Measurements from ENCODE around the gene HVCN1. TPM values are rescaled to one million over a fixed set of nuclear protein-coding genes. Genes with fewer than 3 reads are reported as not detected.

The HVCN1 gene
- total RNA-seq, 4 donors from 2014 or later = 4.6 to 8.1 (median 5.8) TPM

DNA sequence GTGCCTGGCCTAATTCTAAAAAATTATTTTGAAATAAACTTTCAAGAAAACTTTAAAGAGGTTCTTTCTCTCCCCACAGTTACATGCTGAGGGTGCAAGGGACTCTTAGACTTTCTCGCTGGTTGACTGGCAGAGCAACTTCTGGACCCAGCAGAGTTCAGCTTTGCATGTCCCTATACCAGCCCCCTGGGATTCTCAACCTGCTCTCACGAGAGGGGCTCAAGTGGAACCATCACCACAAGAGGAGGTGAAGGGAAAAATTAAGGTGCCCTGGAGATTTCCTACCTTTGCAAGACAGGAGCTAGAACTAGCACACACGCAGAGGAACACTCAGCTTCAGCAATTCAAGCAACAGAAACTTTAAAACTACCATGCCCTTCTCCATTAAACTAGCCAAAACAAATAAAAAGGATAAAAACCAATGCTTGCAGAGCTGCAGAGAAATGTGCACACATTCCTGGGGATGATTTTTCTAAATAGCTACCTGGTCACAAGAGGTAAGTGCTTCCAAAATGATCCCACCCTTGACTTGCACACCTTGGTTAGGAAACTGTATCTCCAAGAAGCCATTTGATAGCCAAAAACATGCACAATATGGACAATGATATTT lies 2.5 kb downstream of the HVCN1 start:
- DNase-seq (no peak), ATAC-seq (no peak)
- Histone ChIP-seq H3K36me3 (no peaks in the 10 kb centered on the region), H3K27me3 (peaks cover 0 to 5% (median 0%) of the 10 kb centered on the region in 3 donors), H3K4me1 (peaks cover 0 to 11% of the 10 kb centered on the region in 2 donors), H3K27ac (no peak overlapping the region), H3K4me3 (no peak overlapping the region), H3K9me3 (no peaks in the 10 kb centered on the region)
- in situ Hi-C loops (cut with MboI; ENCODE audit: low sequenced_read_pairs in 4 of 4) (no loop called here), intact Hi-C loops (cut with DNase I; ENCODE audit: low total_unique reads) (no loop called here)
- no peak for TF ChIP-seq POLR2A (IDR thresholded peaks at IDR 0.05)
- TF ChIP-seq, protein P1, sequence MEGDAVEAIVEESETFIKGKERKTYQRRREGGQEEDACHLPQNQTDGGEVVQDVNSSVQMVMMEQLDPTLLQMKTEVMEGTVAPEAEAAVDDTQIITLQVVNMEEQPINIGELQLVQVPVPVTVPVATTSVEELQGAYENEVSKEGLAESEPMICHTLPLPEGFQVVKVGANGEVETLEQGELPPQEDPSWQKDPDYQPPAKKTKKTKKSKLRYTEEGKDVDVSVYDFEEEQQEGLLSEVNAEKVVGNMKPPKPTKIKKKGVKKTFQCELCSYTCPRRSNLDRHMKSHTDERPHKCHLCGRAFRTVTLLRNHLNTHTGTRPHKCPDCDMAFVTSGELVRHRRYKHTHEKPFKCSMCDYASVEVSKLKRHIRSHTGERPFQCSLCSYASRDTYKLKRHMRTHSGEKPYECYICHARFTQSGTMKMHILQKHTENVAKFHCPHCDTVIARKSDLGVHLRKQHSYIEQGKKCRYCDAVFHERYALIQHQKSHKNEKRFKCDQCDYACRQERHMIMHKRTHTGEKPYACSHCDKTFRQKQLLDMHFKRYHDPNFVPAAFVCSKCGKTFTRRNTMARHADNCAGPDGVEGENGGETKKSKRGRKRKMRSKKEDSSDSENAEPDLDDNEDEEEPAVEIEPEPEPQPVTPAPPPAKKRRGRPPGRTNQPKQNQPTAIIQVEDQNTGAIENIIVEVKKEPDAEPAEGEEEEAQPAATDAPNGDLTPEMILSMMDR (IDR thresholded peaks at IDR 0.05 in 4 of 5, conservative IDR thresholded peaks at IDR 0.05 in 1 of 5) = no peak

GRCh38 chr12:110684312-110684836 lies 4.5 kb downstream of the HVCN1 start:
- H3K36me3 ChIP-seq = no peaks in the 10 kb centered on the region
- in situ Hi-C loops (cut with MboI; ENCODE audit: low sequenced_read_pairs in 4 of 4) = no loop called here
- intact Hi-C loops (cut with DNase I; ENCODE audit: low total_unique reads) = no loop called here

GRCh38 chr12:110683888-110684287 lies 5.0 kb downstream of the HVCN1 start:
- TF ChIP-seq, protein P1 (IDR thresholded peaks at IDR 0.05 in 4 of 5, conservative IDR thresholded peaks at IDR 0.05 in 1 of 5) = no peak
- TF ChIP-seq POLR2A (IDR thresholded peaks at IDR 0.05) = no peak
- intact Hi-C loops (cut with DNase I; ENCODE audit: low total_unique reads) = no loop called here
- DNase-seq (no peak), ATAC-seq (no peak)
- Histone ChIP-seq H3K27me3 (peaks cover 0 to 4% (median 0%) of the 10 kb centered on the region in 3 donors), H3K4me1 (peaks cover 0 to 8% of the 10 kb centered on the region in 2 donors), H3K9me3 (no peaks in the 10 kb centered on the region), H3K36me3 (no peaks in the 10 kb centered on the region), H3K27ac (no peak overlapping the region), H3K4me3 (no peak overlapping the region)
- in situ Hi-C loops (cut with MboI; ENCODE audit: low sequenced_read_pairs in 4 of 4) = no loop called here

More at GRCh38 chr12:110684312-110684836, 4.5 kb downstream of the HVCN1 start:
- TF ChIP-seq POLR2A (IDR thresholded peaks at IDR 0.05) = no peak
- TF ChIP-seq, protein P1 (IDR thresholded peaks at IDR 0.05 in 4 of 5, conservative IDR thresholded peaks at IDR 0.05 in 1 of 5) = no peak
- Histone ChIP-seq H3K27ac (no peak overlapping the region), H3K27me3 (peaks cover 0 to 5% (median 0%) of the 10 kb centered on the region in 3 donors), H3K4me3 (no peak overlapping the region), H3K4me1 (peaks cover 0 to 9% of the 10 kb centered on the region in 2 donors), H3K9me3 (no peaks in the 10 kb centered on the region)
- ATAC-seq = no peak
- DNase-seq = no peak

- DNase-seq (no peak), ATAC-seq (no peak)
- in situ Hi-C loops (cut with MboI; ENCODE audit: low sequenced_read_pairs in 4 of 4) = no loop called here
- Histone ChIP-seq H3K4me3 (no peak overlapping the region), H3K9me3 (no peaks in the 10 kb centered on the region), H3K27me3 (no peaks in the 10 kb centered on the region), H3K4me1 (peaks cover 0 to 11% of the 10 kb centered on the region in 2 donors), H3K27ac (no peak overlapping the region), H3K36me3 (no peaks in the 10 kb centered on the region)
- intact Hi-C loops (cut with DNase I; ENCODE audit: low total_unique reads) = no loop called here
- TF ChIP-seq, protein P1 (IDR thresholded peaks at IDR 0.05 in 4 of 5, conservative IDR thresholded peaks at IDR 0.05 in 1 of 5) = no peak
- no peak for TF ChIP-seq POLR2A (IDR thresholded peaks at IDR 0.05)
These were observed 8.9 kb downstream of the HVCN1 start for GRCh38 chr12:110680032-110680431.
